ENCODE results near the gene CHPF.

- TF ChIP-seq CTCF (IDR thresholded peaks at IDR 0.05 in 4 of 5, conservative IDR thresholded peaks at IDR 0.05 in 1 of 5) (no peak), POLR2A (IDR thresholded peaks at IDR 0.05) (no peak)
Measured at GRCh38 chr2:219560893-219561178, 17.2 kb upstream of the CHPF start.

Data from gastrocnemius medialis (tissue), 4 donors.